Breast epithelium (tissue), 3 donors: ENCODE results near the gene LMO2.

Experiments
- POLR2A ChIP-seq: fragments of 450-650 bp; IDR thresholded peaks from one replicate; pipeline ENCODE4 v1.6.1; 2016; ENCODE audit warnings: antibody characterized with exemption, mild to moderate bottlenecking, moderate library complexity
- POLR2AphosphoS5 ChIP-seq, 3 donors: sonication (generic); formaldehyde crosslinking; IDR thresholded peaks; one replicate each; pipeline ENCODE4 v1.6.1; 2017; ENCODE audit warnings: antibody characterized with exemption in 3 of 3
- TF ChIP-seq, protein P1 (sequence below), 3 donors: fragments of 450-650 bp; IDR thresholded peaks; one replicate each; pipeline ENCODE4 v1.5.1; 2016 to 2017; ENCODE audit warnings: antibody characterized with exemption in 3 of 3, mild to moderate bottlenecking in 3 of 3, moderate library complexity in 3 of 3

DNA sequence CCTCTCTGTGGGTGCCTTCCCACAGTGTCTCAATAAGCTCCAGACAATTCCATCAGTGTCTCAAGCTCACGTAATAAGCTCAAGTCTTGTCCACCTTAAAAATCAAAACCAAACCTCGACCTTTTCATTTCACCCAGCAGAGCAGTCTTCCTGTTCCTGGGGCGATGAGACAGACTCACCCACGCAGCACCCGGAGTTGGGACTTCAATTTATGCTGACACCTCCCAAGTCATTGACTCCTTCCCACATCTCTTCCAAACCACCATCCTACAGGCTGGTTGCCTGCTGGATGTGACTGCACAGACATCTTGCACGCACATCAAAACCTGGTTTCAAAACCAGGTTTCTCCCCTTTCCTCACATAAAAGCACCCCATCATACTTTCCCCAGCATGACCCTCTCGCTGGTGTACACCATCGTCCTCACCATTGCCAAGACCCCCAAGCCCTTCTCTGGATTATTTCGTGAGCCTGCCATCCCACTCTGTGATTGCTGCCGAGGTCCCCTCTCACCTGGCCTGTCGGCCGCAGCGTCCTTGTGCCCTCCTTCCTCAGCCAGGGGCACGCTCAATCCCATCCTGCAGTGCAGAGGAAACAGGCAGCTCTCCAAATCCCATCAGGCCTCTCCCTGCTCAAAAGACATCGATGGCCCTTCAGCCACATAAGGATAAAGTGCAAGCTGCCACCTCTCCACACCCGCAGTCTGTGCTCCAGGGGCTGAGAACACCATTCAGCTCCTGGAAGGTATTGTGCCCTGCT, 72.4 kb downstream of the LMO2 start:
- TF ChIP-seq POLR2AphosphoS5 (IDR thresholded peaks at IDR 0.05): no peak
- TF ChIP-seq, protein P1, sequence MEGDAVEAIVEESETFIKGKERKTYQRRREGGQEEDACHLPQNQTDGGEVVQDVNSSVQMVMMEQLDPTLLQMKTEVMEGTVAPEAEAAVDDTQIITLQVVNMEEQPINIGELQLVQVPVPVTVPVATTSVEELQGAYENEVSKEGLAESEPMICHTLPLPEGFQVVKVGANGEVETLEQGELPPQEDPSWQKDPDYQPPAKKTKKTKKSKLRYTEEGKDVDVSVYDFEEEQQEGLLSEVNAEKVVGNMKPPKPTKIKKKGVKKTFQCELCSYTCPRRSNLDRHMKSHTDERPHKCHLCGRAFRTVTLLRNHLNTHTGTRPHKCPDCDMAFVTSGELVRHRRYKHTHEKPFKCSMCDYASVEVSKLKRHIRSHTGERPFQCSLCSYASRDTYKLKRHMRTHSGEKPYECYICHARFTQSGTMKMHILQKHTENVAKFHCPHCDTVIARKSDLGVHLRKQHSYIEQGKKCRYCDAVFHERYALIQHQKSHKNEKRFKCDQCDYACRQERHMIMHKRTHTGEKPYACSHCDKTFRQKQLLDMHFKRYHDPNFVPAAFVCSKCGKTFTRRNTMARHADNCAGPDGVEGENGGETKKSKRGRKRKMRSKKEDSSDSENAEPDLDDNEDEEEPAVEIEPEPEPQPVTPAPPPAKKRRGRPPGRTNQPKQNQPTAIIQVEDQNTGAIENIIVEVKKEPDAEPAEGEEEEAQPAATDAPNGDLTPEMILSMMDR (IDR thresholded peaks at IDR 0.05): no peak
- no peak for TF ChIP-seq POLR2A
